HepG2 (cell line): ENCODE measurements around the gene ST3GAL5.

Experiments
- ATF3 ChIP-seq: sonication (generic); formaldehyde crosslinking; IDR thresholded peaks from 2 replicates; pipeline ENCODE4 v1.4.0; 2020; ENCODE audit warnings: missing genetic modification reagents
- CTCF ChIP-seq: sonication (generic); formaldehyde crosslinking; IDR thresholded peaks from 2 replicates; pipeline ENCODE4 v1.5.0; 2020; ENCODE audit warnings: mild to moderate bottlenecking, missing genetic modification reagents, moderate library complexity
- GABPA ChIP-seq, 2 experiments: IDR thresholded peaks; 2 replicates each; pipeline ENCODE4 v1.6.1; 2011 to 2016; ENCODE audit warnings: low read depth in 2 of 2, low read length in 1 of 2, missing biosample characterization in 1 of 2, missing genetic modification characterization in 1 of 2
- GATAD2A ChIP-seq: IDR thresholded peaks from 2 replicates; pipeline ENCODE4 v1.6.1; 2016
- POGK ChIP-seq: sonication (generic); formaldehyde crosslinking; conservative IDR thresholded peaks from 2 replicates; pipeline ENCODE4 v1.8.0; 2022; ENCODE audit warnings: mild to moderate bottlenecking, moderate library complexity, missing genetic modification reagents
- SP4 ChIP-seq: sonication (generic); formaldehyde crosslinking; IDR thresholded peaks from 2 replicates; pipeline ENCODE4 v1.8.1; 2023; ENCODE audit warnings: mild to moderate bottlenecking, missing genetic modification reagents
- ZHX1 ChIP-seq: sonication (generic); formaldehyde crosslinking; IDR thresholded peaks from 2 replicates; pipeline ENCODE4 v1.8.1; 2022; ENCODE audit warnings: low read depth, mild to moderate bottlenecking, missing genetic modification reagents
- ZNF33A ChIP-seq: sonication (generic); formaldehyde crosslinking; IDR thresholded peaks from 2 replicates; pipeline ENCODE4 v1.5.1; 2020; ENCODE audit warnings: missing genetic modification reagents, mild to moderate bottlenecking, moderate library complexity, borderline replicate concordance
- ZNF431 ChIP-seq: sonication (generic); formaldehyde crosslinking; IDR thresholded peaks from 2 replicates; pipeline ENCODE4 v1.9.0; 2022; ENCODE audit warnings: missing genetic modification reagents, low read depth, mild to moderate bottlenecking, borderline replicate concordance

GRCh38 chr2:85922199-85922598 is 33.4 kb upstream of the ST3GAL5 start:
- no peak for TF ChIP-seq ATF3 (CRISPR knock-in tag)
- no peak for TF ChIP-seq POGK
- no peak for TF ChIP-seq GATAD2A (CRISPR knock-in tag)
- TF ChIP-seq SP4 (CRISPR knock-in tag), result no peak
- no peak for TF ChIP-seq ZNF431 (CRISPR knock-in tag)
- TF ChIP-seq GABPA (IDR thresholded peaks at IDR 0.05; ENCODE audit: low read depth, low read length), result no peak
- no peak for TF ChIP-seq GABPA (CRISPR knock-in tag; IDR thresholded peaks at IDR 0.05; ENCODE audit: low read depth)
- TF ChIP-seq ZHX1 (CRISPR knock-in tag), result no peak
- TF ChIP-seq ZNF33A (CRISPR knock-in tag), result no peak
- no peak for TF ChIP-seq CTCF (CRISPR knock-in tag)
